Stimulated activated CD8-positive, alpha-beta memory T cell treated with anti-CD3 and anti-CD28 coated beads, Interleukin-15, amount 100 ng/mL, for 24 hours (primary cell): Measurements from ENCODE around the gene CREB5.

Experiments
- DNase-seq: peaks from one replicate; pipeline ENCODE4 v3.0.0-alpha.2; 2020; ENCODE audit warnings: low read depth

The CREB5 gene

GRCh38 chr7:28613262-28613661 lies 200.9 kb downstream of the CREB5 start:
- DNase-seq: no peak

GRCh38 chr7:28615091-28615490 lies 202.8 kb downstream of the CREB5 start:
- DNase-seq: no peak

DNA sequence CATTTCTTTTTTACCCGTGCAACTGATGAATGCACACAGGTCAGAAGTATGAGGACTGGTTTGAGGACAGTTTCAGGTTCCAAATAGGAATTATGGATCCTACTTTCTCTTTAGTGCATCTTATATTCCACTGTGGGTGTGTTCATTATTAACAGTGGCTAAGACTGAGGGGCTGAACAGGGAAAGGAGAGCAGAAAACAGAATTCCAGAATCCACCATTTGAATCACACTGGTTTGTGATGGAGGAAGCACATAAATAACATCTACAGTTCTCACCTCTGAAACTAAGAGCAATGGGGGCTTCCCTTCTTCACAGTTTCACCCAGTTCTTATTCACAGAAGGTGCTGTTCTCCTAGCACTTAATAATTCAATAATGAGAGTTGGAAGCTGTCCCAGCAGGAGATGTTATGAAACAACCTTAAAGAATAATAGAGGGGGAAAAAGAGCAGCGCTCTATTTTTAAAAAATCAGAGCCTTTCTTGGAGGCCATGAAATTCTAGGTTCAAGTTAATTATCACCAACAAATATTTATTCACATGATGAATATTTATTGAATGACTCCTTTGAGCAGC lies 205.1 kb downstream of the CREB5 start:
- DNase-seq: no peak

- DNase-seq: no peak
Measured at GRCh38 chr7:28618383-28618782, 206.1 kb downstream of the CREB5 start.

GRCh38 chr7:28619256-28619655 lies 206.9 kb downstream of the CREB5 start:
- no peak for DNase-seq

DNA sequence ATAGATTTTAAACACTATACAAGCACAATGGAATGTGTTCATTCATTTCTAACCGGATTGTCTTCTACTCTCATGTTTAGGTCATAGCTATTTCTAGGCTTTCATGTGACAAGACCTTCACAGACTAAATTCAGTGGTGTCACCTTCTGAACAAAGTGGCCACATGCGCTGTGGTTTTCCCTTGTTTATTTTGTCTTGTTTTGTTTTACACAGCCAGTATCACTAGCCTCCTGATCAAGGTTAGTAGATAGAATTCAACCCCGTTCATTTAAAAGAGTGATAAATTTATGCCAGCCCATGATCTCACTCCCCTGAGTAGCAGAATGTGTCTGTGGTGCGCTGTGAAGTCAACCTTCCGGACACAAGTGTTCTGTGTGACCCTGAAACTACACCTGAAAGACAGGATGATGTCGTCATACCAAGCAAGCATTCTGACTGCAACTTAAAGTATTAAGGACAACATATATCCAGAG lies 209.1 kb downstream of the CREB5 start:
- DNase-seq: no peak

DNA sequence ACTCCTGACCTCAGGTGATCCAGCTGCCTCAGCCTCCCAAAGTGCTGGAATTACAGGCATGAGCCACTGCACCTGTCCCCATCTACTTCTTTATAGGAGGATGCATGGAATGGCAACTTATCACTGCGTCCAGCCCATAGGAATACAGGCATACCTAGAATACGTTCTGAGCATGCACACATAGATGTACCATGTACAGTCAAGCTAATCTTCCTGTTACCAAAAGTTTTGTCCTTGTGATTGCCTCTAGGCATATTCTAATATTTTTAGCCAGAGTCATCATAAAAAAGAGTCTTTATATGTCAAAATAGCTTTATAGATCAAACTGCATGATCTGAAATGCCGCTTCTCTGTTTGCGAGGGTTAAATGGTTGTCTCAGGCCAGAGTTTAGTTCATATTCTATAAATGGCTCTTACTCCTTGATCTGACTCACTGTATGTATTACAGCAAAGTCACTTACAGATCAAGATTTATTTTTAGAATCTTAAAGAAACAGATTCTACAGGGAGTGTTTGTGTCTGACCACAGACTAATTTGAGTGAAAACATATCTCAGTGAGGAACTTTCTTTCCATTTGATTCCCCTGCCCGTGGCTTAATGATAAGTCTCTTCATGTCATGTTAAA lies 210.9 kb downstream of the CREB5 start:
- no peak for DNase-seq

DNA sequence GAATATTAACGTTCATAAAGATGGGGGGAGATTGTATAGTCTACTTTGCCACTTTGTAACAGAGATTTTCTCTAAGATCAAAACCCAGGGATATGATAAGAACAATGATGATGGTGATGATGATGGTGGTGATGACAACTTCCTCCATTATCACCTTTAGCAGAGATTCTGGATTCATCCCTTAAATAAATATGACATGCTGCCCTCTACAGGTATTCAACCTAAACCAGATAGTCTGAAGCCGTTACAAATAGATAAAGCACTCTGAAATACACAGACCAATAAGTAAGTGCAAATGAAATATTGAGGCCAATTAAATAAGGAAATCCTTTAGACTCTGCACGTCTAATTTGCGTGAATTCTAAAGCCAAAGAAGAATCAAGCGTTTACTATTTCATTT lies 211.5 kb downstream of the CREB5 start:
- DNase-seq: no peak

GRCh38 chr7:28625432-28625831 lies 213.1 kb downstream of the CREB5 start:
- no peak for DNase-seq

GRCh38 chr7:28626221-28626620 lies 213.9 kb downstream of the CREB5 start:
- DNase-seq: no peak

GRCh38 chr7:28626624-28627262 lies 214.4 kb downstream of the CREB5 start:
- DNase-seq: no peak

GRCh38 chr7:28627263-28627653 lies 214.9 kb downstream of the CREB5 start:
- DNase-seq: no peak

- no peak for DNase-seq
Measured at GRCh38 chr7:28627896-28628295, 215.6 kb downstream of the CREB5 start.

DNA sequence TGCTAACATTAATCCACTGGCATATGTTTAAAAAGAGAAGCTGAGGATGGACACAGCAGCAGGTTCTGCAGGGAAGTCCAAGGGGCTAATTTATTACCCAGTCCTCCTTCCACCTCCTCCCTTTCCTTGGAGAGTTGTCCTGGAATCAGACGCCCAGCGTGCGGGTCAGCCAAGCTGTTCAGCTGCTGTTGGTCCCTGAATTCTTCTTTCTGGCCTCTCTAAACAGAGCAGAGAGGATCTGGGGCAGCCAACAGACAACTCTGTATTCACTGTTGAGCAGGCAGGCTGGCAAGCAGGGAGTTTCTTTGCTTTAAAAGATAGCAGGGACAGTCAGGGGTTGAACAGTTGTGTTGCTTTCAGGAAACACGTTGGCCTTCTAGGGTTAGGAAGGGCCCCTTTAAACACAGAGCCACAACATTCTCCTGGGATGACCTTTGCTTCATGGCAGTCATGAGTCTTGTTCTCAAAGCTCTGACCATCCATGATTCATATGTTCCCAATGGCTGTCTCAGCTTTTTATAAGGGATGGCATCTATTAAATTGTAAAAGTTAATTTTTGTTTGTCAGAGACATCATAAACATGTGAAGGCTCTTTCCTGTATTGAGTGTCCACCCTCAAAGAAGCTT lies 217.0 kb downstream of the CREB5 start:
- DNase-seq: no peak

GRCh38 chr7:28630350-28630749 lies 218.0 kb downstream of the CREB5 start:
- DNase-seq: no peak

DNA sequence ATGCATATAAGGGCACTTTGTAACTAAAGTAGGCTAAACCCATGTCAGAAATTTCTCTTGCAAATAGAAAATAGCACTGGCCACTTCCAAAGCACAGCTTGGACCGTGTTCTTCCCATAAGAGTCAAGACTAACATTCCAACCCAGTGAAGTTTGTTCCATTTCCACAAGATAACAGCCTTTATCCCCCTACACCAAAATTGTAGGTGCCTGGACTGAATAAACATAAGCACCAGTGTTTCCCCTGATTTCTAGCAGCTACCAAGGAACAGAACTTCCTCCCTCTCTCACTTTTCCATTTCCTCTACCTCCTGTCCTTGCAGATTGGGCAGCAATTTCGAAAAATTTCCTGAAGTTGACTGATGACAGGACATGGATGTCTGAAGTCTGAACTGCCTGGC lies 219.7 kb downstream of the CREB5 start:
- DNase-seq: no peak

- DNase-seq: no peak
Measured at GRCh38 chr7:28638914-28639313, 226.6 kb downstream of the CREB5 start.

DNA sequence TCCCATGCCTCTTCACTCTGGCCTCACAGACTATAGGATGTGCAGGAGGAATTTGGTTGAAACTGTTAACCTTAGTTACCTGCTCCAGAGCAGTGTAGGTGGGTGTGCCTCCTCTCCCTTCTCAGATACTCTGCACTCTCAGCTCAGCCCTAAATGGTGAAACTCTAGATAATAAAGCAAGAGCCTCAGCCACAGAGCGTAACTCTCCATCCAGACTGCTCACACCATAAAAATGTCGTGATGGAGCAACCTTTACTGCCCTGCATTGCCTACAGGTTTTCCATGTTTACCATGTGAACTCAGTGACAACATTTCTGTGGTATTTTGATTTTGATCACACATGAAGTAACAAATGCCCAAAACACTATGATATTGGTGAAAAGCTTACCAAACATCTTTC lies 227.7 kb downstream of the CREB5 start:
- no peak for DNase-seq

- no peak for DNase-seq
Measured at GRCh38 chr7:28641752-28642545, 229.6 kb downstream of the CREB5 start.

DNA sequence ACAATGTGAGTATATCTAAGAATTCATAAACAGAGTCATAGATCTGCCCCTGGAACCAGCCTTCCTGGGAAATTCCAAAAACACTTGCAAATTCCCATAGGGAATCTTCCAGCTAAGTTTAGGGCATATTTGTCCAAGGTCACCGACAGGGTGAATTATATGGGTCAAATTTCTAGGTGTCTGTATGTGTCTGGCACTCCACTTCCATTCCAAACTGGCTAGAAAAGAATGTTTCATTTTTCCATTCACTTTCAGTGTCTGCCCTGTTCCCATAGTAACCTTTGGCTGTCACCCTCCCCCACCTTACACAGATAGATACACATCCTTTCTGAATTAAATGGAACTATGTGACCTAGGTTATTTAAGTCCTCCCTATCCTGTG lies 230.9 kb downstream of the CREB5 start:
- DNase-seq: no peak

DNA sequence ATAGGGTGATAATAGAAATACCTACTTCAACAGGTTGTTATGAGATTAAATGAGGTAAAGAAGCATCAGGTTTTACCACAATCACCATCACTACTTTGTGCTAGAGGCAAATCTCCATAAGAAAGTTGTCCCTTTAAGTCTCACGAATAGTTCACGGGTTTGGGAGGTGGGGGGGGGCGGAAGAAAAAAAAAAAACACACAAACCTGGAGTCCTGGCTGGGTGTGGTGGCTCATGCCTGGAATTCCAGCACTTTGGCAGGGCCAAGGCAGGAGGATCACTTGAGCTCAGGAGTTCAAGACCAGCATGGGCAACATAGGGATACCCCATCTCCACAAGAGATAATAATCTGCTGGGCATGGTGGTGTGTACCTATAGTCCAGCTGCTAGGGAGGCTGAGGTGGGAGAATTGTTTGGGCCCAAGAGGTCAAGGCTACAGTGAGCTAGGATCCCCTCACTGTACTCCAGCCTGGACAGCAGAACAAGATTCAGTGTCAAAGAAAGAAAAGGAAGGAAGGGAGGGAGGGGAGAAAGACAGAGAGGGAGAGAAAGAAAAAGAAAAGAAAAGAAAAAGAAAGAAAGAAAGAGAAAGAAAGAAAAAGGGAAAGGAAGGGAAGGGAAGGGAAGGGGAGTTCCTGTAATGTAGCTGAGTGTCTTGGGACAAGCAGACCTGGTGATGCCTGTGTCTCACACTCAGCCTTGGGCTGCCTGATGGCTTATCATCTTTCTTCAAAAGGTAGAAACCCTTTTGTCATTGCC lies 231.4 kb downstream of the CREB5 start:
- no peak for DNase-seq

DNA sequence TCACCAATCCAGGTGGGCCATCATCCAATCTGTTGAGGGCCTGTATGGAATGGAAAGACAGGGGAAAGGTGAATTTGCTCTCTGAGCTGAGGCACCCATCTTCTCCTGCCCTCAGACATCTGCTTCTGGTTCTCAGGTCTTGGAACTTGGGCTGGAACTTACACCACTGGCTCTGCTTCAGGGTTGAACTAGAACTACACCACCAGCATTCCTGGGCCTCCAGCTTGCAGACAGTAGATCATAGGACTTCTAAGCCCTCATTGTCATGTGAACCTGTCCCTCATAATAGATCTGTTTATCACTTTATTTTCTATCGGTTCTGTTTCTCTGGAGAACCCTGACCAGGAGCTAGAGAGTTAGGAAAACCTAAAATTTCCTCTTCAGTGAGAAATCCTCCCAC lies 233.5 kb downstream of the CREB5 start:
- DNase-seq: no peak
